T-helper 2 cell (primary cell): ENCODE data around the gene DLG2.
"Not testable (repeated sequence)": the region's sequence is repeated elsewhere in the genome, so short reads cannot be mapped to it uniquely, and the experiment has no call there.

ENCODE experiments used
- DNase-seq, 5 experiments: peaks; one replicate each; pipeline versions ENCODE4 v3.0.0 to v3.0.0-alpha.2; 2012 to 2022

DLG2 gene

DNA sequence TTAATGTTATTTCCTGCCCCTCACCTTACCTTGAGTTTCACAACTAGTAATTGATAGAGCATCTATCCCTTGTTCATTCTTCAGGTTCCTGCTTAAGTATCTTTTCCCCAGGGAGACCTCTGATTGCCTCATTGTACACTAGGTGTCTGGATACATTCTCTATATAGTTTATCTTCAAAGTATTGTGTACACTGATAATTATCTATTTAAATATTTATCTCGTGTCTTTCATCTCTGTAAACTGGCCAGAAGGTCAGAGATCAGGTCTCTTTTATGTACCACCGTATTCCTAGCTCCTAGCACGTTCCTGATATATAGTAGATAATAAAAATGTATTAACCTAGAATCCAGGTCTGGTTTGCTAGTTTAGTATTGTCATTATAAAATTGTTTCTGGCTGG is 7.6 kb upstream of the DLG2 start:
- no peak for DNase-seq

DNA sequence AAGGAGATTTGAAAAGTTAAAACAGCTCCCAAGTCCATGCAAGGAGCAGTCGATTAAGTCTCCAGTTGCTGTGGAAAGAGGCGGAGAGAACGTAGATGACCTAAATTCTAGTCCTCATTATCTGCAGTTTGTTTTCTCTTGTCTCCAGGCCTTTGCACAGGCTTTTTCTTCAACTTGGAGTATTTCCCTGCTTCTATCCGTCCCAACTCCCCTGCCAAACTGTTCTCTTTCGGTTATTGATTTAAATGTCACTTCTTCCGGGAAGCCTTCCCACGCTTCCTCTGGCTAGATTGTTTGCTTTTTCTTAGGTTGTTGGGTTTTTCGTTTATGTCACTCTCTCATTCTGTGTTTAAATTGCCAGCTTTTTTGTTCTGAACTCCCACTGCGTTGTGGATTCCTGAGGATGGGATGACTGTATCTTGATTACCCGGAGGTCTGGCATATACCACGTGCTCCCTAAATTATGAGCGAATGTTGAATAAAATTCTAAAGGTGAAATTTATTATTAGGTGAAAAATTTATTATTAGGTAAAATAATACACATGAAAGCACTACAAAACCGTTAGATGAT is 1.7 kb upstream of the DLG2 start:
- DNase-seq: no peak

DNA sequence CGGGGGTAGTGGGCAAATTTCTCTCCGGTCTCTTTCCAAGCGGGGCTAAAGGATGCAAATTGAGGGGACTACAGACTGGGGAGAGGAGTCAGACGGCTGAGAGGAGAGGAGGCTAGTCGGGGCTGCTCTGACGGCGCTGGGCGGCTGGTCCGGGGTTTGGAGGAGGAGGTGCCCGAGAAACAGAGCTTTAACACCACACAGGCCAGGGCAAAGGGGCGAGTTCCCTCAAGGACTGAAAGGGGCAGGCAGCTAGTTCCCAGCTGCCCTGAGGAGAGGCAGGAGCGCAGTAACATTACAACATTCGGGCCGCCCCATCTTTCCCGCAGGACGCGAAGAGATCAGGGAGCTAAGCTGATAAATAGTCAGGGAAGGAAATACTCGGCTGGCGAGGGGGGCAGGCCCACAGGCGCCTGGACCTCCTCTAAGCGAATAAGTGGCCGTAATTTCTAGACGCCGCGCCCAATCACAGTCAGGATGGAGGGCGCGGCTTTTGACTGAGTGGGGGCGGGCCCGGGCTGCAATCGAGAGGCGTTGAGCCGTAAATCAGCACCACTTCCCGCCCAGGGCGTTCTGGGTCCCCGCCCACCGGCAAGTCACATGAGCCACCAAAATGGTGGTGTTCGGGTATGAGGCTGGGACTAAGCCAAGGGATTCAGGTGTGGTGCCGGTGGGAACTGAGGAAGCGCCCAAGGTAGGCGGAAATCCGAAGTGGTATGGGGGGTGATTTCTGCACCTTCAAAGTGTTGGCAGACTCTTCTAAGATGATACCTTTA is 1.0 kb upstream of the DLG2 start, which contains the start of gene TMEM126B:
Gene TMEM126B, plus strand, starts transcription at position 596 of the 773 bp plus-strand sequence. Its CDS starts 15 bp downstream, at position 611.
- DNase-seq: peak; percentile 90 to 98 (median 93)

DNA sequence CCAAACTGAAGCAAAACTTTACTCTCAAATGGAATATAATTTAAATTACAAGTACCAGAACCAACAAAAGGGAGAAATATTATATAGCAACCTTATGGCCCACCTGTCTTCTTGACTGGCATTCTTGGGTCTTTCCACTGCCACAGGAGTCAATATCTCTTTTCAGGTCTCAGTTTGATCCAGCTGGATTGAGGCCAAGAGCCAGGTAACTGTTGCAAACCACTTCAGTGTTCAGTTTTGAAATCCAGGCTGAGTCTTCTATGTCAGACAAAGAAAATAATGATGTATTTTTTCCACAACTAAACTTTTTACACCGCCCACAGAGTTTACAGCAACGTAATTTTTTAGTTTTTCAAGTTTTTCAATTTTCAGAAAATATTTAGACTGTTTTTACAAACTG is 648 bp downstream of the DLG2 start:
- no peak for DNase-seq

DNA sequence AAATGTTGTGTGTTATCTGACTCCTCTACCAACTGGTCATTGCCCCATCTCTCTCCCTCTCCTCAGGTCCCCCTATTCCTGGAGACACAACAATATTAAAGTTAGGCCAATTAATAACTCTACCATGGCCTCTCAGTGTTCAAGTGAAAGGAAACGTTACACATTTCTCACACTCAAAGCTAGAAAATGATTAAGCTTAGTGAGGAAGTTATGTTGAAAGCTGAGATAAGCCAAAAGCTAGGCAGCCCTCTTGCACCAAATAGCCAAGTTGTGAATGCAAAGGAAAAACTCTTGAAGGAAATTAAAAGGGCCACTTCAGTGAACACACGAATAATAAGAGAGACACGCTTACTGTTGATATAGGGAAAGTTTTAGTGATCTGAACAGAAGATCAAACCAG is 6.9 kb downstream of the DLG2 start:
- no peak for DNase-seq

DNA sequence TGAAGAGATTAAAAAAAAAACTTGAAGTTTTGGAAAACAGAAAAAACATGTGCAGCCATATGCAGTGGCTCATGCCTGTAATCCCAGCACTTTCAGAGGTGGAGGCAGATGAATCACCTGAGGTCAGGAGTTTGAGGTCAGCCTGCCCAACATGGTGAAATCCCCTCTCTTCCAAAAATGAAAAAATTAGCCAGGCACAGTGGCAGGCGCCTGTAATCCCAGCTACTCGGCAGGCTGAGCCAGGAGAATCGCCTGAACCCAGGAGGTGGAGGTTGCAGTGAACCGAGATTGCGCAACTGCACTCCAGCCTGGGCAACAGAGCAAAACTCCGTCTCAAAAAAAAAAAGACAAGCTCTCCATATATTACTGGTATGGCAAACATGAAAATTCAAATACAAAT is 7.6 kb downstream of the DLG2 start:
- no peak for DNase-seq

DNA sequence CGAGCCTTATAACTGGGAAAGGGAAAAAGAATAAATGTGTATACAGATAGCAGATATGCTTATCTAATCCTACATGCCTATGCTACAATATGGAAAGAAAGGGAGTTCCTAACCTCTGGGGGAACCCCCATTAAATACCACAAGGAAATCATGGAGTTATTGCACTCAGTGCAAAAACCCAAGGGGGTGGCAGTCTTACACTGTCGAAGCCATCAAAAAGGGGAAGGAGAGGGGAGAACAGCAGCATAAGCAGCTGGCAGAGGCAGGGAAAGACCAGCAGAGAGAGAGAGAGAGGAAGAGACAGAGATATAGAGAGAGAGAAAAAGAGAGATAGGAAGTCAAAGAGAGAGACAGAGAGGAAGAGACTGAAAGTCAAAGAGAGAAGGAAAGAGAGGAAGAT is 15.5 kb downstream of the DLG2 start:
- DNase-seq: not testable (repeated sequence)

DNA sequence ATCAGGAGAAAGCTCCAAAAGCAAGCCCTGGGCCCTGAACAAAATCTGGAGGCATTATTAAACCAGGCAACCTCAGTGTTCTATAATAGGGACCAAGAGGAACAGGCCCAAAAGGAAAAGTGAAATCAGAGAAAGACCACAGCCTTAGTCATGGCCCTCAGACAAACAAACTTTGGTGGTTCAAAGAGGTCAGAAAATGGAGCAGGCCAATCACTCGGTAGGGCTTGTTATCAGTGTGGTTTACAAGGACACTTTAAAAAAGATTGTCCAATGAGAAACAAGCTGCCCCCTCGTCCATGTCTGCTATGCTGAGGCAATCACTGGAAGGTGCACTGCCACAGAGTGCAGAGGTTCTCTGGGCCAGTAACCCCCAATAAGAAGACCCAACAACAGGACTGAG is 17.9 kb downstream of the DLG2 start:
- not testable (repeated sequence) for DNase-seq

DNA sequence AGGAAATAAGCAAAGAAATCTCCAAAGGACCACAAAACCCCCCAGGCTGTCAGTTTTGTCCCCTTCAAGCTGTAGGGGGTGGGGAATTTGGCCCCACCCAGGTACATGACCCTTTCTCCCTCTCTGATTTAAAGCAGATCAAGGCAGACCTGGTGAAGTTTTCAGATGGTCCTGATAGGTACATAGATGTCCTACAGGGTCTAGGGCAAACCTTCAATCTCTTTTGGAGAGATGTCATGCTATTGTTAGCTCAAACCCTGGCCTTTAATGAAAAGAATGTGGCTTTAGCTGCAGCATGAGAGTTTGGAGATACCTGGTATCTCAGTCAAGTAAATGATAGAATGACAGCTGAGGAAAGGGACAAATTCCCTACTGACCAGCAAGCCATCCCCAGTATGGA is 18.5 kb downstream of the DLG2 start:
- not testable (repeated sequence) for DNase-seq

DNA sequence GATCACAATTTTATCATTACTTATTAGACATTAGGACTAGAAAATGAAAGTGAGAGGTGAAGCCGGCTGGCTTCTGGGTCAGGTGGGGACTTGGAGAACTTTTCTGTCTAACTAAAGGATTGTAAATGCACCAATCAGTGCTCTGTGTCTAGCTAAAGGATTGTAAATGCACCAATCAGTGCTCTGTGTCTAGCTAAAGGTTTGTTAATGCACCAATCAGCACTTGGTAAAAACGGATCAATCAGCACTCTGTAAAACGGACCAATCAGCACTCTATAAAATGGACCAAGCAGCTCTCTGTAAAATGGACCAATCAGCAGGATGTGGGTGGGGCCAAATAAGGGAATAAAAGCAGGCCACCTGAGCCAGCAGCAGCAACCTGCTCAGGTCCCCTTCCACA is 20.9 kb downstream of the DLG2 start:
- DNase-seq: not testable (repeated sequence)

DNA sequence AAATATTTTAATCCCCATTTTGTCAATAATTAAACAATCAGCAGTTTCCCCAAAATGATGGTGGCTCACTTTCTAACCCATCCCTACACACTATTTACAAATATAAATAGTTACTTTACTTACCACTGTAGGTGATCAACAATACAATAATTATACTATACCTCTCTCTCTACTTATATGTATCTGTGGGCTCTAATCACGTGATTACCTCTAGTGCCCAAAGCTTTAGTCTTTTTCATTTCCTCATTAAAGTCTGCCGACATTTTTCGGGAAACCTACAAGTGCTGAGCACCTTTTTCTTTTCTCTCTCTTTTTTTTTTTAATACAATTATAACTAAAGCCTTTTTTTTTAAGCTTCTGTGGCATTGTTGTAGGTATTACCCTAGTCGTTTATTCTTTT is 23.9 kb downstream of the DLG2 start:
- no peak for DNase-seq

DNA sequence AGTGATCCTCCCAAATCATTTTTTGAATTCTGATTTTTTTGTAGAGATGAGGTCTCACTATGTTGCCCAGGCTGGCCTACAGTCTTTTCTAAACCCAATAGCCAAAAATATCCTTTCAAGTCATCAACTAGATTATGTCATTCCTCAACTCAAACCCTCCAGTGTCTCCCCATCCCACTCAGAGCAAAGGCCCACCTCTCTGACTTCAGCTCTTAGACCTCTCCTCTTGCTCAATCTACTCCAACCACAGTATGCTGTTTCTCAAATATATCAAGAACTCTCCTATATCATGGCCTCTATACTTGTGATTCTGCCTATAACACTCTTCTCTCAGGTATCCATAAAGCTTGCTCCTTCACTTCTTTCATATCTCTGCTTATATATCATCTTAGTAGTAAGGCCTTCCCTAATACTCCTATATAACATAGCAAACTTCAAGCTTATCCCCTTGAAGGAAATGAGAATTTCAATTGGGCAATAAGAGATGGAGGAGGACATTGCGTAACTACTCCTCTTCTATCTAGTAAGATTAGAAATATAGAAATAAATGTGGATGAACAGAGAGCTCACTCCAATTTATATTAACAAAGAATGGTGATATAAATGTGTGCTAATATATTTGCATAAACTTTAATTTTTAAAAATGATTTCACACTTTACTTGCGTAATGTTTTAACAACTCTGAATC is 24.5 kb downstream of the DLG2 start:
- no peak for DNase-seq

DNA sequence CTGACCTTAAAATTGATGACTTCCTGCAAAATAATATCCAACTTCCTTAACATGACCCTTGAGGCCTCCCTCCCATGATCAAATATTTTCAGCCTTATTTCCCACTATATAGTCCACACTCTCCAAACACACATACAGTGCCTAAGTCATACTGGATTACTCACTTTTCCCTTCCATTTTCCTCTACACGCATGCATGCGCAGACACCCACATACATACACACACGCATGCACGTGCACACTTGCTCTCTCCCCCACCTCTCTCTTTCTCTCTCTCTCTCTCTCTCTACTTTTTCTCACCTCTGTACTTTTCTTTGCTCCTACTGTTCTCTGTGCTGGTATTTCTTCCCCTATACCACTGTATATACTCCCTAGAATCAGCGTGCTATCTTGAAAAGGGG is 28.1 kb downstream of the DLG2 start:
- DNase-seq: no peak

DNA sequence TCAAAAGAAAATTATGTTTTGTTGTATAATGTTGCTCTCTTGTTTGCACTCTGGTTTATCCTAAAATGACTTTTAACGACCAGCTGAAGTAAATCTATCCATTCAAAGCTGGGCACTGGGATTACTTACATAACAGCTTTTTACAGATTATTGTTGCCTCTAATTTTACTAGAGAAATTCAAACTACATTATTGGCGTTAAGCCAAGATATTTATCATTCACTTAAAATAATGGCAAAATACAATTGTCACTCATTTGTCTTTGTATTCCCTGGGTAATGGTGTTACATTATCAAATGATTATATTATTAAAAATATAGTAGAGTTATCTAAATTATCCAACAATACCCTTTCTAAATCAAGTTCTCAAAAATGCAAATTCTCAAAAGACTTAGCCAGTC is 30.3 kb downstream of the DLG2 start:
- DNase-seq: no peak

DNA sequence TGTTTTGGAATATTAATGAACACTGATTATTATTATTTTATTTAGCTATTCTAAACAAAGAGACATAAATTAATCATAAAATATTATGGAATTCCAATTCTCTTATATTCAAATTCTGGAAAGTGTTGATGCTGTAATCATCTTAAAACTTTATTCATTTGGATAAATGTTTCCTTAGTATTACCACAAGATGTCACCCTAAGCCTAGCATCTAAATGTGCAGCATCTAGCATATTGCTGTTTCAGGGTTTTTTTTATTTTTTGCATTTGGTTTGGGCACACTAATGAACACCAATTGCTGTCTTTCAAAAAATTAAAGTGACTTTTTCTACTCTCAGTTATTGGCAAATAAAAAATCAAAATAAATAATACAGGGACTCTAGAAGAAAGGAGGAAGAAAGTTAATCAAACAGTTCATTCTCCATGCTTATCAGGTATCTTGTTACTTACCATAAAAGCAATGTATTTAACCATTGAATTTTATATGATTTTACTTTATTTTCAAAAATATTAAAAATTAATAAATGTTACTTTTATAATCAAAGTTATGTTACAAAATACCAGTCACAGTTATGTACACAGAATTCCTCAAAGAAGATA is 31.8 kb downstream of the DLG2 start:
- DNase-seq: peak in 2 of 5 experiments; percentile 19 to 62

DNA sequence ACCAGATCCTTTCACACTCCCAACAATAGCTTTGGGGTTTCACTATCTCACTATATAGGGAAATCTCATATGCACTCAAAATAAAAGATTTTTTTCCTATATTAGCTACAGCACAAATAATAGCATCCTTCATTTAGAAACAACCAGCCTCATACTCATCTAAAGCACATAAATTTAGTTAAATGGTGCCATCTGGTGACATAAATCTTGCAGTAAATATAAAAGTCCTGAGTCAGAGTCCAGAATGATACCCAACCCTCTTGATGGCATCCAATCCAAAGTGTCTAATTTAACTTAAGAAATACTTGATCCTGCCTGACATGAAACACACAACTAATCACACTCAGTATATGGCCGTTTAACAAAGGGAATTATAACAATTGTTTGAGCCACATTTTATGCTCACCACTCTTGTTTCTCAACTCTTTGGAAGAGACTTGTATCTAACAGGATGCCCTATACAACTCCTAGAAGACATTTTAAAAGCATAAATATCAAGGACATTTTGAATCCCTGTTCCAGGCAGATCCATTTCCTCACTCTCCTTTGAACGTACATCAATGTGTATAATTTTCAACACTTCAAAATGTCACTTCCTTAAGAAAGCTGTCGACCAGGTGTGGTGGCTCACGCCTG is 36.2 kb downstream of the DLG2 start:
- DNase-seq: peak in 1 of 5 experiments; percentile 9

DNA sequence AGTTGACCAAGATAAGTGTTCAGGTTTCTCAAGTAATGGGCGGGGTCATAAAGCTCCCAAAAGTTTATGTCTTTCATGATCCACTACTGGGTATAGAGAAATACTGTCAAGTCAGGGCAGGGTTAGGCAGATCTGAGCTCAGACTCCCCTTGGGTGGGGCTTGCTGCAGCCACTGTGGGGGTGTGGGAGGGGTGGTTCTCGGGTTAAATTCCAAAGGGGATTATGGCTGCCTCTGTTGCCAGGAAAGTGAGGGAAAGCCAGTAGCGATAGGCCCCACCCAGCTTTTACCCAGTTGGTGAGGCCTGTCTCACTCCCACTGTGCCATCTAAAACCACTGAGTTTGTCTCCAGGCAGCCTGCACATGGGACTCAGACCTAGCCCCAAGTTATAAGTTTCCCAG is 37.8 kb downstream of the DLG2 start:
- no peak for DNase-seq

DNA sequence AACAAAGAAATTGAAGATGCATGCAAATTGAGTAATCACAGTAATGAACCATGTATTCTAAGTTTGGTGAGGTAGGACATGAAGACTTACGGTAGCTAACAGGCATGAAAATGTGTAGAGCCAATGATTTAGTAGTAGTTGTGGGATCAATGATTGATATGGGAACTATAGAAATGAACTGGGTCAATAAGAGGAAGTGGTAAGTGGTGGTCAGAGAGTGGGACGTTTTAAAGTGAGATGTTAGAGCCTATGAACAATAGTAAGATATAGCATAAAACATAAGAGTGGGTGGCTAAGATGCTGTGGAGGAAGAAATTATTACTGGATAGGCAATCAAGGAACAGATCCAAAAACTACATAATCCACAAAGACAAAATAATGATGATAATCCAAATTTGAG is 45.0 kb downstream of the DLG2 start:
- DNase-seq: no peak

DNA sequence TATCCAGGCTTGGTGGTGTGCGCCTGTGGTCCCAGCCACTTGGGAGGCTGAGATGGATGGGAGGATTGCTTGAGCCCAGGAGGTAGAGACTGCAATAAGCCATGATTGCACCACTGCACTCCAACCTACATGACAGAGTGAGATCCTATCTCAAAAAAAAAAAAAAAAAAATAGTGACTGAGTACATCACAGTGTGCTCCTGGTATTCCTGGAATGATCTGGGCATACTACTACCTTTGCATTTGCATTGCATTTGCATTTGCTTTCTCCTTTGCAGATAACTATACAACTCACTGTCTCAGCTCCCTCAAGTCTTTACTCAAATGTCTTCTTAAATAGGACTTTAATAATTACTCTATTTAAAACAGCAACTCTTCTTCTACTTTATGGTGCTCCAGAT is 51.8 kb downstream of the DLG2 start:
- DNase-seq: no peak

DNA sequence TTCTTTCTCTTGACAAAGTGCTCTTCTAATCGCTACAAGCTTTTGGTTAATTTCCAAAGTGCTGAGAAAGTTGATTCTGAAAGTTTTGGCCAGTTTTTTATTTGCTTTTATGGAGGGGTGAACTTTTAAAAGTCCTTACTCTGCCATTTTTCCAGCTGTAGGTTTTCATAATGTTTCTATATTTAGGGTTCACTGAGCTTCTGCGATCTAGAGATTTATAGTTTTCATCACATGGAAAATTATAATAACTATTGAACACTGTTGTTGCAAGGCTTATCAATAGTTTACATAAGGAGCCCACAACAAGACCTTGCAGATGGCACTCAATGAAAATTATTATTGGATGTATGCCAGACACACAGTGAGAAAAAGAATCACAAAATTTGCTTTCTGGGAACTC is 55.1 kb downstream of the DLG2 start:
- no peak for DNase-seq

DNA sequence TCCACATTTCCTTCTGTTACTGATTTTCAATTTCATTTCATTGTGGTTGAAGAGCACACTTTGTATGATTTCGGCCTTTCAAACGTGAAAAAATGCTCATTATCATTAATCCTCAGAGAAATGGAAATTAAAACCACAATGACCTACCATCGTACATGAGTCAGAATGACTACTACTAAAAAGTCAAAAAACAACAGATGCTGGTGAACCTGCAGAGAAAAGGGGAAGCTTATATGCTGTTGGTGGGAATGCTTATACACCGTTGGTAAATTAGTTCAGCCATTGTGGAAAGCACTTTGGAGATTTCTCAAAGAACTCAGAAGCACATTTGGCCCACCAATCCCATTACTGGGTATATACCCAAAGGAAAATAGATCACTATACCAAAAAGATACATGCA is 57.6 kb downstream of the DLG2 start:
- no peak for DNase-seq

DNA sequence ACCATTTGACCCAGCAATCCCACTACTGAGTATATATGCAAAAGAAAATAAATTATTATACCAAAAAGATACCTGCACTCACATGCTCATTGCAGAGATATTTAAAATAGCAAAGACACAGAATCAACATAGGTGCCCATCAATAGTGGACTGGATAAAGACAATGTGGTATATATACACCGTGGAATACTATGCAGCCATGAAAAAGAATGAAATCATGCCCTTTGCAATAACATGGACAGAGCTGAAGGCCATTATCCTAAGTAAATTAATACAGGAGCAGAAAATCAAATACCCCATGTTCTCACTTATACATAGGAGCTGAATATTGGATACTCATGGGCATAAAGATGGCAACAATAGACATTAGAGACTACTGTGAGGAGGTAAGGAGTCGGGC is 68.7 kb downstream of the DLG2 start:
- DNase-seq: no peak

DNA sequence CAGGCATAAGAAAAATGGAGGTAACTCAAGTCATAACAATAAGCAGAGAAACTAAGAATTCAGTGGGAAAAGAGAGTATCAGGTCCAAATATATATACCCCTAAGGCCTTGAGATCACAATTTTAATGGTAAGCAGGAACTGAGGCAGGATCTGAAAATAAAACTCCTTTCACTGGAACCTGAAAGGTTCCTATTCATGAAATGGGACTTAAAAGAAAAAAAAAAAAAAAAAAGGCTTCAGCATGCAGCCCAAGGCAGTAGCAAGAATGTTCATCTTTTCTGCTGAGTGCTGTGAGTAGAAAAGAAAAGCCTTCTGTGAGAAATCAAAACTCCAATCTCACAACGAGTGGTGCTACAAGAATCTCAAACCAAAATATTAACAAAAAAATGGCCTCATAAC is 75.3 kb downstream of the DLG2 start:
- DNase-seq: no peak
